ENCODE data around the gene NKAIN4.

- TF ChIP-seq POLR2AphosphoS5 (IDR thresholded peaks at IDR 0.05; ENCODE audit: low read depth) (no peak), REST (IDR thresholded peaks at IDR 0.05; ENCODE audit: unreplicated experiment) (no peak), EZH2phosphoT487 (IDR thresholded peaks at IDR 0.05; ENCODE audit: unreplicated experiment) (no peak), EZH2 (IDR thresholded peaks at IDR 0.05; ENCODE audit: low read depth, unreplicated experiment) (no peak)
- TF ChIP-seq, protein P1, sequence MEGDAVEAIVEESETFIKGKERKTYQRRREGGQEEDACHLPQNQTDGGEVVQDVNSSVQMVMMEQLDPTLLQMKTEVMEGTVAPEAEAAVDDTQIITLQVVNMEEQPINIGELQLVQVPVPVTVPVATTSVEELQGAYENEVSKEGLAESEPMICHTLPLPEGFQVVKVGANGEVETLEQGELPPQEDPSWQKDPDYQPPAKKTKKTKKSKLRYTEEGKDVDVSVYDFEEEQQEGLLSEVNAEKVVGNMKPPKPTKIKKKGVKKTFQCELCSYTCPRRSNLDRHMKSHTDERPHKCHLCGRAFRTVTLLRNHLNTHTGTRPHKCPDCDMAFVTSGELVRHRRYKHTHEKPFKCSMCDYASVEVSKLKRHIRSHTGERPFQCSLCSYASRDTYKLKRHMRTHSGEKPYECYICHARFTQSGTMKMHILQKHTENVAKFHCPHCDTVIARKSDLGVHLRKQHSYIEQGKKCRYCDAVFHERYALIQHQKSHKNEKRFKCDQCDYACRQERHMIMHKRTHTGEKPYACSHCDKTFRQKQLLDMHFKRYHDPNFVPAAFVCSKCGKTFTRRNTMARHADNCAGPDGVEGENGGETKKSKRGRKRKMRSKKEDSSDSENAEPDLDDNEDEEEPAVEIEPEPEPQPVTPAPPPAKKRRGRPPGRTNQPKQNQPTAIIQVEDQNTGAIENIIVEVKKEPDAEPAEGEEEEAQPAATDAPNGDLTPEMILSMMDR (conservative IDR thresholded peaks at IDR 0.05; ENCODE audit: low read depth in 2 of 2), result no peak
- TF ChIP-seq, protein P2, sequence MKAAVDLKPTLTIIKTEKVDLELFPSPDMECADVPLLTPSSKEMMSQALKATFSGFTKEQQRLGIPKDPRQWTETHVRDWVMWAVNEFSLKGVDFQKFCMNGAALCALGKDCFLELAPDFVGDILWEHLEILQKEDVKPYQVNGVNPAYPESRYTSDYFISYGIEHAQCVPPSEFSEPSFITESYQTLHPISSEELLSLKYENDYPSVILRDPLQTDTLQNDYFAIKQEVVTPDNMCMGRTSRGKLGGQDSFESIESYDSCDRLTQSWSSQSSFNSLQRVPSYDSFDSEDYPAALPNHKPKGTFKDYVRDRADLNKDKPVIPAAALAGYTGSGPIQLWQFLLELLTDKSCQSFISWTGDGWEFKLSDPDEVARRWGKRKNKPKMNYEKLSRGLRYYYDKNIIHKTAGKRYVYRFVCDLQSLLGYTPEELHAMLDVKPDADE (IDR thresholded peaks at IDR 0.05), result no peak
These were observed 28.0 kb downstream of the NKAIN4 start for GRCh38 chr20:63226042-63226943.
